Endothelial cell of umbilical vein (primary cell): ENCODE data around the gene AKAP6. TPM values are rescaled to one million over a fixed set of nuclear protein-coding genes. Genes with fewer than 3 reads are reported as not detected.

Experiments
- BruUV-seq: library from RNA; stranded (reverse); fragments of 400-500 nt; replicated peaks from 2 replicates; lab custom pipeline; 2021; lab: Mats Ljungman, UMichigan
- CTCF ChIA-PET: fragments of 300-600, 350-600 bp; sonication (Branson Sonifier 250); formaldehyde crosslinking; loops from one replicate; lab custom pipeline; 2021; ENCODE audit warnings: antibody characterized with exemption, inconsistent platforms; lab: Charles Lee
- POLR2A ChIA-PET: fragments of 300-600, 350-600 bp; sonication (Branson Sonifier 250); formaldehyde crosslinking; loops from one replicate; lab custom pipeline; 2021; ENCODE audit warnings: antibody characterized with exemption, inconsistent platforms; lab: Charles Lee
- DNase-seq: peaks from one replicate; pipeline ENCODE4 v3.0.0-alpha.2; 2011; ENCODE audit warnings: low read depth, low spot score
- FAIRE-seq: peaks from 2 replicates; lab custom pipeline; 2011; peaks lifted over from hg19 to GRCh38; lab: Jason Lieb, UNC
- H2AFZ ChIP-seq: 2 replicates; pipeline ENCODE4 v1.6.0; 2012; ENCODE audit warnings: low read depth, low read length, control low read depth, inconsistent platforms
- H3K27ac ChIP-seq: 2 replicates; pipeline ENCODE4 v1.5.1; 2011; ENCODE audit warnings: low read depth, mild to moderate bottlenecking, control low read depth, low read length, moderate library complexity; ENCODE audit not compliant: insufficient read depth
- H3K27me3 ChIP-seq, 2 experiments: 2 replicates each; pipeline versions ENCODE4 v1.6.0 to v1.6.1; 2011; ENCODE audit warnings: low read length in 2 of 2, mixed read lengths in 1 of 2; ENCODE audit not compliant: control insufficient read depth in 2 of 2, insufficient read depth in 2 of 2
- H3K36me3 ChIP-seq, 2 experiments: 2 replicates in 1 of 2; 3 replicates in 1 of 2; pipeline ENCODE4 v1.5.1; 2011; ENCODE audit warnings: low read length in 2 of 2, mild to moderate bottlenecking in 1 of 2, moderate library complexity in 1 of 2; ENCODE audit not compliant: control insufficient read depth in 2 of 2, insufficient read depth in 2 of 2; ENCODE audit errors: extremely low read depth in 1 of 2
- H3K4me1 ChIP-seq: 3 replicates; pipeline ENCODE4 v1.5.1; 2011; ENCODE audit warnings: mild to moderate bottlenecking, low read length; ENCODE audit not compliant: control insufficient read depth, insufficient read depth; ENCODE audit errors: extremely low read depth
- H3K4me2 ChIP-seq: 2 replicates; pipeline ENCODE4 v1.6.1; 2011; ENCODE audit warnings: low read length, control low read depth, mixed read lengths; ENCODE audit not compliant: insufficient read depth
- H3K4me3 ChIP-seq, 3 experiments: fragments of 200-600 bp in 1 of 3; sonication (generic), shearing (Covaris generic) in 1 of 3; replicated peaks in 1 of 3; 2 replicates each; pipeline ENCODE4 v1.5.1; 2011 to 2016; ENCODE audit warnings: control low read depth in 3 of 3, low read length in 3 of 3, mild to moderate bottlenecking in 2 of 3, inconsistent platforms in 1 of 3, low read depth in 1 of 3, moderate library complexity in 1 of 3; ENCODE audit not compliant: insufficient read depth in 1 of 3
- H3K79me2 ChIP-seq: 2 replicates; pipeline ENCODE4 v1.6.0; 2012; ENCODE audit warnings: low read length, inconsistent platforms; ENCODE audit not compliant: control insufficient read depth, insufficient read depth
- H3K9ac ChIP-seq: replicated peaks from 2 replicates; pipeline ENCODE3; 2011; ENCODE audit warnings: low read length, control low read depth; ENCODE audit not compliant: insufficient read depth; ENCODE audit errors: extremely low read depth
- H3K9me1 ChIP-seq: replicated peaks from 3 replicates; pipeline ENCODE4 v1.6.0; 2011; ENCODE audit warnings: mild to moderate bottlenecking, low read length; ENCODE audit not compliant: control insufficient read depth, insufficient read depth; ENCODE audit errors: extremely low read depth
- H3K9me3 ChIP-seq: replicated peaks from 2 replicates; pipeline ENCODE4 v1.5.1; 2012; ENCODE audit warnings: low read length, inconsistent platforms; ENCODE audit not compliant: control insufficient read depth, insufficient read depth
- H4K20me1 ChIP-seq: replicated peaks from 2 replicates; pipeline ENCODE3; 2011; ENCODE audit warnings: mild to moderate bottlenecking, low read length; ENCODE audit not compliant: control insufficient read depth, insufficient read depth; ENCODE audit errors: extremely low read depth
- CTCF ChIP-seq, 2 donors: IDR thresholded peaks; 1 replicate in 1 of 2; 2 replicates in 1 of 2; pipeline ENCODE4 v1.5.1; 2011; ENCODE audit warnings: low read length in 2 of 2, mild to moderate bottlenecking in 2 of 2, moderate library complexity in 2 of 2, control low read depth in 1 of 2, inconsistent platforms in 1 of 2, low read depth in 1 of 2; ENCODE audit not compliant: insufficient read depth in 1 of 2; ENCODE audit errors: extremely low read depth in 1 of 2
- EZH2 ChIP-seq: IDR thresholded peaks from 2 replicates; pipeline ENCODE4 v1.6.1; 2012; ENCODE audit warnings: borderline replicate concordance, low read depth, mild to moderate bottlenecking, moderate library complexity, low read length, inconsistent platforms; ENCODE audit not compliant: severe bottlenecking
- FOS ChIP-seq: IDR thresholded peaks from 2 replicates; pipeline ENCODE4 v1.6.1; 2011; ENCODE audit warnings: mild to moderate bottlenecking, low read length, moderate library complexity, borderline replicate concordance; ENCODE audit not compliant: insufficient read depth
- GATA2 ChIP-seq: IDR thresholded peaks from 2 replicates; pipeline ENCODE4 v1.7.0; 2011; ENCODE audit warnings: low read depth, mild to moderate bottlenecking, moderate library complexity, mixed read lengths, low read length; ENCODE audit not compliant: insufficient read length, insufficient read depth
- JUN ChIP-seq: IDR thresholded peaks from 2 replicates; pipeline ENCODE4 v1.6.1; 2011; ENCODE audit warnings: borderline replicate concordance, low read depth; ENCODE audit not compliant: insufficient read length, insufficient read depth
- MAX ChIP-seq: IDR thresholded peaks from 2 replicates; pipeline ENCODE4 v1.6.1; 2011; ENCODE audit not compliant: insufficient read depth, insufficient read length
- MYC ChIP-seq: IDR thresholded peaks from one replicate; pipeline ENCODE4 v1.6.1; 2011; ENCODE audit warnings: mild to moderate bottlenecking, low read depth, low read length
- POLR2A ChIP-seq: IDR thresholded peaks from 2 replicates; pipeline ENCODE4 v1.6.1; 2012; ENCODE audit warnings: low read depth, mild to moderate bottlenecking, control low read depth, low read length
- POLR2AphosphoS5 ChIP-seq: IDR thresholded peaks from 2 replicates; pipeline ENCODE4 v1.6.1; 2012; ENCODE audit warnings: low read depth, mild to moderate bottlenecking, control low read depth, low read length, moderate library complexity; ENCODE audit not compliant: insufficient read depth
- dilution Hi-C: fragments of 300-500 bp; cut with MboI; formaldehyde crosslinking; loops from one replicate; pipeline ENCODE4 v1.15.0; 2019; ENCODE audit warnings: low sequenced_read_pairs; ENCODE audit not compliant: extremely low pct_ligation_motif_present
- intact Hi-C: fragments of 100-400 bp; cut with micrococcal nuclease; formaldehyde crosslinking; loops from one replicate; pipeline ENCODE4 v1.10.0; 2022
- polyA plus RNA-seq, 4 experiments: library from polyadenylated mRNA; depleted of rRNA in 3 of 4; stranded (reverse) in 3 of 4; unstranded in 1 of 4; fragments of >200 nt; gene quantifications; 2 replicates each; pipeline versions ENCODE4 v1.2.1 to v1.2.3, GENCODE V29; 2011 to 2012; ENCODE audit warnings: missing spikeins in 1 of 4
- total RNA-seq: library from RNA; stranded (reverse); gene quantifications from 2 replicates; pipeline ENCODE4 v1.2.3, GENCODE V29; 2021

AKAP6 gene
- total and polyA plus RNA-seq, 2 donors (not counting 3 experiments of a cell fraction or from before 2014, with no cell fraction given): 0.03 to 0.49 TPM

DNA sequence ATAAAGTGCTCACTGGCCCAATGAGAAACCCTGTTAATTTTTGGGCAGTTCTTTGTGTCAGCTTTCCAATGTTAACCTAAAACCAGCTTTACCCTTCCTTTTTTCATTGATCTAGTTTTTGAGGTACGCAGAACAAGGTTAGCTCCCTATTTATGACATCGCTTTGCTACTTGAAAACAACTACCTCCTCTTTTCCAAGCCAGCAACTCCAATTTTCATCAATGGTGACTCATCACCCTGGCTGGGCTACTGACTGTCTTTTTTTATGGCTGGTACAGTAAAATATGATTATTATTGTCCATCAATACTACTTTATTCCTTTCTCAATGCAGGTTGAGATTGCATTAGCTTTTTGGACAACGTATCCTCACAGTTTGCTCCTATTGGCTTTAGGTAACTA, 22.5 kb upstream of the AKAP6 start:
- Histone ChIP-seq H3K9me3 (no peaks in the 10 kb centered on the region), H3K79me2 (no peaks in the 10 kb centered on the region), H3K36me3 (no peaks in the 10 kb centered on the region), H3K27ac (no peak overlapping the region), H3K4me2 (no peak overlapping the region), H3K9ac (no peak overlapping the region), H2AFZ (no peak overlapping the region), H3K4me3 (no peak overlapping the region), H3K9me1 (no peaks in the 10 kb centered on the region), H3K27me3 (no peaks in the 10 kb centered on the region), H3K4me1 (no peaks in the 10 kb centered on the region), H4K20me1 (no peaks in the 10 kb centered on the region)
- DNase-seq (no peak), FAIRE-seq (no peak)
- TF ChIP-seq POLR2A (no peak), GATA2 (no peak), MYC (no peak), JUN (peak; percentile 21)
- intact Hi-C loops (no loop called here), dilution Hi-C loops (no loop called here)
- POLR2A ChIA-PET: no interaction called here
- BruUV-seq: no TSS peak
- CTCF ChIA-PET: interaction anchor here (1.1 kb wide), 1 partner anchor 52 kb away, joined by 3 read pairs; no protein-coding TSS in a partner anchor

- no peak for FAIRE-seq
- Histone ChIP-seq H3K27ac (no peak overlapping the region), H3K36me3 (no peaks in the 10 kb centered on the region), H3K79me2 (no peaks in the 10 kb centered on the region), H4K20me1 (no peaks in the 10 kb centered on the region), H3K27me3 (no peaks in the 10 kb centered on the region), H3K9me3 (no peaks in the 10 kb centered on the region), H3K4me1 (no peaks in the 10 kb centered on the region), H3K4me2 (no peak overlapping the region), H2AFZ (no peak overlapping the region), H3K9me1 (no peaks in the 10 kb centered on the region), H3K9ac (no peak overlapping the region), H3K4me3 (no peak overlapping the region)
- POLR2A ChIA-PET: interaction anchor here (0.6 kb wide), 1 partner anchor 70 kb away, joined by 4 read pairs; no protein-coding TSS in a partner anchor
- TF ChIP-seq EZH2 (no peak), JUN (no peak), MYC (no peak), CTCF (IDR thresholded peaks at IDR 0.05; ENCODE audit: extremely low read depth in 1 of 2, insufficient read depth in 1 of 2, low read depth in 1 of 2, low read length in 2 of 2) (no peak), FOS (no peak), MAX (no peak), POLR2A (no peak), GATA2 (no peak), POLR2AphosphoS5 (no peak)
- CTCF ChIA-PET: no interaction called here
- no TSS peak for BruUV-seq
- DNase-seq: peak; percentile 18
- dilution Hi-C loops (no loop called here), intact Hi-C loops (no loop called here)
Measured at GRCh38 chr14:32307881-32308582, 21.1 kb upstream of the AKAP6 start.
